ENCODE results near the gene PSMD1.

Gene PSMD1

DNA sequence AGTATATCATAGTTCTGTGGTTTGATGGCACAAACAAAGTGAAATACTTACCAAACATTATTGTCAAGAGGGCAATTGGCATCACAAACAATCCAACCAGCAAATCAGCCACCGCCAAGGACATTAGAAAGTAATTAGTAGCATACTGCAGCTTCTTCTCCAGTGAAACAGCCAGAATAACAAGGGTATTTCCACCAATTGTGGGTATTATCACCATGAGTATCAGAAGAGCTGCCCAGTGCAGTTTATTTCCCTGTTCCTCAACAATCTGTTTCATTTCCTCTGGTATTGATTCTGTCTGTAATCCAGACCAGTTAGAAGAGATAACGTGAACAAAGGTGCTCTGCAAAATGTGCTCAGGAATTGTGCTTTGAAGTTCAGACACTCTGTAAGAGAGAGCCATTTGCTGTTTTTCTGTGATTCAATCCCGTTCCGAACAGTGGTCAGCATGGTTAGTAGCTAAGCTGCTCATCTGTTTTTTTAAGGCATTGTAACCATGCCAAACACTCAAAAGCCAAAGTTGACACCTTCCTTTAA lies 66.8 kb downstream of the PSMD1 start:
- no peak for DNase-seq (ENCODE audit: low read depth)
- TF ChIP-seq, protein P1, sequence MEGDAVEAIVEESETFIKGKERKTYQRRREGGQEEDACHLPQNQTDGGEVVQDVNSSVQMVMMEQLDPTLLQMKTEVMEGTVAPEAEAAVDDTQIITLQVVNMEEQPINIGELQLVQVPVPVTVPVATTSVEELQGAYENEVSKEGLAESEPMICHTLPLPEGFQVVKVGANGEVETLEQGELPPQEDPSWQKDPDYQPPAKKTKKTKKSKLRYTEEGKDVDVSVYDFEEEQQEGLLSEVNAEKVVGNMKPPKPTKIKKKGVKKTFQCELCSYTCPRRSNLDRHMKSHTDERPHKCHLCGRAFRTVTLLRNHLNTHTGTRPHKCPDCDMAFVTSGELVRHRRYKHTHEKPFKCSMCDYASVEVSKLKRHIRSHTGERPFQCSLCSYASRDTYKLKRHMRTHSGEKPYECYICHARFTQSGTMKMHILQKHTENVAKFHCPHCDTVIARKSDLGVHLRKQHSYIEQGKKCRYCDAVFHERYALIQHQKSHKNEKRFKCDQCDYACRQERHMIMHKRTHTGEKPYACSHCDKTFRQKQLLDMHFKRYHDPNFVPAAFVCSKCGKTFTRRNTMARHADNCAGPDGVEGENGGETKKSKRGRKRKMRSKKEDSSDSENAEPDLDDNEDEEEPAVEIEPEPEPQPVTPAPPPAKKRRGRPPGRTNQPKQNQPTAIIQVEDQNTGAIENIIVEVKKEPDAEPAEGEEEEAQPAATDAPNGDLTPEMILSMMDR (IDR thresholded peaks at IDR 0.05; ENCODE audit: control insufficient read depth, insufficient read depth, low read depth, low read length, missing control alignments) = no peak
- no peak overlapping the region for H3K4me3 ChIP-seq (ENCODE audit: control insufficient read depth, low read depth, low read length)

GRCh38 chr2:231124838-231125568 lies 68.3 kb downstream of the PSMD1 start, which contains the start of gene HTR2B:
HTR2B (minus strand) TSS chr2:231125042; CDS start chr2:231123764, 1,278 bp downstream.
- TF ChIP-seq, protein P1 (IDR thresholded peaks at IDR 0.05; ENCODE audit: control insufficient read depth, insufficient read depth, low read depth, low read length, missing control alignments) = no peak
- no peak for DNase-seq (ENCODE audit: low read depth)
- no peak within 1 kb of the TSS for H3K4me3 ChIP-seq (ENCODE audit: control insufficient read depth, low read depth, low read length)

- TF ChIP-seq, protein P1 (IDR thresholded peaks at IDR 0.05; ENCODE audit: control insufficient read depth, insufficient read depth, low read depth, low read length, missing control alignments) = no peak
- DNase-seq (ENCODE audit: low read depth) = no peak
- H3K4me3 ChIP-seq (ENCODE audit: control insufficient read depth, low read depth, low read length) = no peak overlapping the region
Observed at GRCh38 chr2:231126123-231126522, 69.5 kb downstream of the PSMD1 start.

GRCh38 chr2:231127480-231127879 lies 70.8 kb downstream of the PSMD1 start:
- H3K4me3 ChIP-seq (ENCODE audit: control insufficient read depth, low read depth, low read length) = no peak overlapping the region
- DNase-seq (ENCODE audit: low read depth) = no peak
- TF ChIP-seq, protein P1 (IDR thresholded peaks at IDR 0.05; ENCODE audit: control insufficient read depth, insufficient read depth, low read depth, low read length, missing control alignments) = no peak

- TF ChIP-seq, protein P1 (IDR thresholded peaks at IDR 0.05; ENCODE audit: control insufficient read depth, insufficient read depth, low read depth, low read length, missing control alignments) = no peak
- no peak overlapping the region for H3K4me3 ChIP-seq (ENCODE audit: control insufficient read depth, low read depth, low read length)
- DNase-seq (ENCODE audit: low read depth) = no peak
Observed at GRCh38 chr2:231127936-231128335, 71.3 kb downstream of the PSMD1 start.

GRCh38 chr2:231128541-231128940 lies 71.9 kb downstream of the PSMD1 start:
- H3K4me3 ChIP-seq (ENCODE audit: control insufficient read depth, low read depth, low read length) = no peak overlapping the region
- TF ChIP-seq, protein P1 (IDR thresholded peaks at IDR 0.05; ENCODE audit: control insufficient read depth, insufficient read depth, low read depth, low read length, missing control alignments) = no peak
- DNase-seq (ENCODE audit: low read depth) = no peak

Measured in AG09309 (cell line).